Vagina (tissue), 2 donors: ENCODE data around the gene ZNF189.

Experiments
- CTCF ChIP-seq, 3 experiments: fragments of 450-650 bp in 2 of 3; fragments of 200-600 bp in 1 of 3; sonication (generic) in 1 of 3; IDR thresholded peaks; one replicate each; pipeline ENCODE4 v1.5.1; 2017 to 2019; ENCODE audit warnings: antibody characterized with exemption in 3 of 3, mild to moderate bottlenecking in 2 of 3, moderate library complexity in 2 of 3
- POLR2A ChIP-seq, 2 donors: fragments of 450-650 bp; IDR thresholded peaks; one replicate each; pipeline ENCODE4 v1.6.1; 2017; ENCODE audit warnings: antibody characterized with exemption in 2 of 2, mild to moderate bottlenecking in 2 of 2, moderate library complexity in 2 of 2
- POLR2AphosphoS5 ChIP-seq, 2 donors: sonication (generic); formaldehyde crosslinking; IDR thresholded peaks; one replicate each; pipeline ENCODE4 v1.9.0; 2017; ENCODE audit warnings: antibody characterized with exemption in 2 of 2, mild to moderate bottlenecking in 2 of 2, low read depth in 1 of 2; ENCODE audit not compliant: insufficient read depth in 1 of 2

- TF ChIP-seq CTCF (IDR thresholded peaks at IDR 0.05) (no peak), POLR2A (IDR thresholded peaks at IDR 0.05) (no peak), POLR2AphosphoS5 (IDR thresholded peaks at IDR 0.05; ENCODE audit: insufficient read depth in 1 of 2, low read depth in 1 of 2) (no peak)
These were observed 5.0 kb downstream of the ZNF189 start for GRCh38 chr9:101403516-101404285.
